Renal cortex interstitium (tissue), 11 donors: ENCODE results near the gene ZNF101. TPM values are rescaled to one million over a fixed set of nuclear protein-coding genes. Genes with fewer than 3 reads are reported as not detected.
"Not testable (repeated sequence)": the region's sequence is repeated elsewhere in the genome, so short reads cannot be mapped to it uniquely, and the experiment has no call there.

Experiments used
- DNase-seq, 11 donors: peaks; one replicate each; pipeline ENCODE4 v3.0.0-alpha.2; 2013; ENCODE audit warnings: low read depth in 9 of 11, low spot score in 4 of 11; ENCODE audit errors: extremely low read depth in 1 of 11
- polyA plus RNA-seq, 3 donors: library from polyadenylated mRNA; unstranded; fragments of 120-200 nt; gene quantifications; one replicate each; pipeline ENCODE4 v1.2.1, GENCODE V29; 2013; ENCODE audit not compliant: insufficient read length in 3 of 3

Gene ZNF101
- polyA plus RNA-seq, 3 donors: 15.3 to 15.8 (median 15.6) TPM

DNA sequence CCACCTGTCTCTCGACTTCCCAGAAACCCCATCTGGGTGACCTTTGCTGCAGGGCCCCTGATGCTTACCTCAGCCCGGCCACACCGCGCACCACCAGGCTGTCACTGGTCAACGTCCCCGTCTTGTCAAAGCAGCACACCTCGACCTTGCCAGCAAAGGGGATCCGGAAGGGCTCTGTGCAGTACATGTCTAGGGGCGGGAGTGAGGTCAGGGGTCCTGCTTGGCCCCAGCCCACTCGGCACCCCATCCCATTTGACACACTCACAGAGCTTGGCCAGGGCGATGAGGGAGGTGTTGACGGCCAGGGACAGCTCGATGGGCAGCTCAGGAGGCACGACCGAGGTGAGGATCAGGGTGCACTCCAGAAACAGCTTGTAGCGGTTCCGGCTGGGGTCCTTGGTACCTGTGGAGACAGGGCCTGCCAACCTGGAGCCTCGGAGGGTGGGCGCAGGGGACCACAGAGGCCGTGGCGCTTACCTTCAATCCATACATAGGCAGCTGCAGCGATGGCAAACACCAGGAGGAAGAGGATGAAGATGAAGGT is 13.5 kb upstream of the ZNF101 start:
- no peak for DNase-seq

DNA sequence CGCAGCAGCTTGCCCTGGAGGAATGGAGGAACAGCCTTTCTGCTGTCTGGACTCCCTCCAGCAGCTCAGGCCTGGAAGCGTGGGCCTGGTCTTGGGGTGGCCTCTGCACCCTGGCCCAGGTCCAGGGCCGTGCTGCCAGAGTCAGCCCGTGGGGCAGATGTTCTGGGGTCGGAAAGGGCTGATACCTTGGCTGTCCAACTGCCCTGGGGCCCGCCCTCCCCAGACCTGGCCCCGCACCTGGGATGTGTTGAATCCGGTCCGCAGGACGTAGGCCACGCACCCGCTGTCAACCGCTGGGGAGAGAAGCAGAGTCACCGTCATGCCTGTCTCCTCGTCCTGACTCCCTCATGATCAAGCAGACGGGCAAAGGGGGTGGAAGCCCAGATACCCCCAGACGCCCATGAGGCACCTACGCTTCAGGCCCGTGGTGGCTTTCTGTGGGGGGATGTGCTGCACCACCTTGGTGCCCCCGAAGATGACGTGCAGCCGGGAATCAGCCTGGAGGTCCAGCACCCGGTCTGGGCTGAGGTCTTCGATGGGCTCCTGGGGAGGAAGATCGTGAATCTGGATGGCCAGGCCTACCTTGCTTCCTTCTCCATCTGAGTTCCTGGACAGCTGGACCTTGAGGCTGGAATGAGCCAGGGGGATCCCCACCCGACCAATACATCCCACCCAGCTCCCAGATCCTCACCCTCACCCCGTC is 12.8 kb upstream of the ZNF101 start:
- no peak for DNase-seq

DNA sequence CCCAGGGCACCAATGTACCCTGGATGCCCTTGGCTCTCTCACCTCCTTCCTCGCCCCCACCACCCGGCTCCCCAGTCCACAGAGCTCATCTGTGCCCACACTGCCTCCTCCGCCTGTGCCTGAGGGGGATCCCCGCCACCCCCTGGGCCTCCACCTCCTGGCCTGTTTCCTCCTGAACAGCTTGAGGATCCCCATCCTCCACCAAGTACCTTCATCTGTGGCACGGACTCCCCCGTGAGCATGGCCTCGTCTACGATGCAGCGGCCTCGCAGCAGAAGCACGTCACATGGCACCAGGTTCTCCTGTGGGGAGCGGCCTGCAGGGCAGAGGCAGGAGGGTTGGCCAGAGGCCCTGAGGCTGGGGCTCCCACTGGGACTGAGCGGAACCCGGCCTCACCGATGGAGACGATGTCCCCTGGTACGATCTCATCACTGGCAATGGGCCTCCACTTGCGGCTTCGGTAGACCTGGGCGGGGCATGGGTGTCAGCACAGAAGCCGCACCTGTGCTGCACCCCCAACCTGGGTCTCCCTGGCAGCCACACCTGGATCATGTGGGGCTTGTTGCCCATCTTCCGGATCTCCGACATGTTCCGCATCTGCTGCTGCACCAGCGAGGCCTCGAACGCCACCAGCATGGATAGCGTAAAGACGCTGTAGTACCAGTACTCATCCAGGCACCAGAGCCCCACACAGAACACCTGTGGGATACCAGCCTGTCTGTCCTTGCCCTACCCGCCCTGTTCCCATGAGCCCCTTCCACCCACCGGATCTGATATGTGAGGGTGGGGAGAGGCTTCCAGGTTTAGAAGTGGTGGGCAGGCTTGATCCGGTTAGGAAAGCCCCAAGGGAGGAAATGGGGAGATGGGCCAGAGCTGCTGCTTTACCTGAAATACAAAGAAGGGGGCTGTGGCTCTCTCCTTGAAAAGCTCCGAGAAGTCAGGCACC is 11.9 kb upstream of the ZNF101 start:
- DNase-seq: no peak

DNA sequence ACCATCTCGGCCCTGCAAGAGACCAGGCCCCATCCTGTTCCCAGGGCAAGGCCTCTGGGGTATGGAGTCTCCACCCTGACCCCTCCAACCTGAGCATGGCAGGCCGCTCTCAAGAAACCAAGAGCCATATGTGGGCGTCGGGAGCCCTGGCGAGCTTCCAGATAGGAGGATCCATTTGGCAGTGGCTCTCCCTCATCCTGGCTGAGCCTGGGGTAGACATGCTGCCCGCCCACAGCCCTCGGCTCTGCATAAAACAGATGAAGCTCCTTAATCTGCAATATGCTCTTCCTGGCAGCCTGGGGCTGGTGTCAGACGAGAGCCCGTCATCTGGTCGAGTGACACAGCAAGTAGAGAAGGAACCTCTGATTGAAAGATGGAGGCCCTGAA is 11.2 kb upstream of the ZNF101 start:
- no peak for DNase-seq

DNA sequence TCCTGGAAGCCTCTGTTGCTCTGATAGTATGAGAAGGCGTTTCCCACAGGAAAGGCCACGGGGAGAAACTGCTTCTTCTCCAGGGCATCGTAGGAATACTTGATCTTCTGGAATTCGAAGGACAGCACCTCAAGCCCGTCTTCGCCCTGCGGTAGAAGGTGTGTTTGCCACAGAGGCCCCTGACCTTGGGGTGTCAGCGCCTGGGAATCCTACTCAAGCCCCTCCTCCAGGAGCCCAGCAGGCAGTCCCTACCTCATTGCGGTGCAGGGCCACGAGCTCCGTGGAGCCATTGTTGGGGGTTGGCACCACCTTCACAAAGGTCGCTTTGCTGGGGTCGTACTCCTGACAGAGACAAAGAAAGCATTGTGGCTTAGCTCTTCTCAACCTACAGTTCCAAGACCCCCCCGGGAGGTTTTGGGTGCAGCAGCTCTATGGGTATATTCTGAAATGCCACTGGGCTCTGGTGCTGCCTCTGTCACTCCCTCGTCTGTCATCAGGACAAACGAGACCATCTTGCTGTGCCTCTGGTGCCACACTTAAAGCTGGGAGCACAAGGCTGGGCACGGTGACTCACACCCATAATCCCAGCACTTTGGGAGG is 8.9 kb upstream of the ZNF101 start:
- DNase-seq: no peak

DNA sequence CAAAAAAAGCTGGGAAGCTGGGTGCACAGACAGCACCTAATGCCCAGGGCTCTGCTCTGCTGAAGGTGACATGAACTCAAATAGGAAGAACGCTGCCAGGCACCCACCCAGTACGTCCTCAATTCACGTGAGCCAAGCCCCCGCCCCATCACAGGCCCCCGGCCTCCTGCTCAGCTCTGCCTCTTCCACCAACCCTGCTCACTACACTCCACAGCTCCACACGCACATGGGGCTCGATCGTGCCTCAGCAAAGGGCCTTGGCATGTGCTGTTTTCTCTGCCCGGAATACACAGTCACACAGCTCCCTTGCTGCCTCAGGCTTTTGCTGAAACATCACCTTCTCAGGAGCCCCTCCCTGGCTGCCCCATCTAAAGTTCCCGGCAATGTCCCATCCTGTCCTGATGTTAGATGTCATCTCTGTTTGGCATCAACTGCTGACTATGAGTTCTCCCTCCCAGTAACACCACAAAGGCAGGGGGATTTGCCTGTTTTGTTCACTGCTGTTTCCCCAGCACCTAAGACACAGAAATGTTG is 7.4 kb upstream of the ZNF101 start:
- DNase-seq: no peak

DNA sequence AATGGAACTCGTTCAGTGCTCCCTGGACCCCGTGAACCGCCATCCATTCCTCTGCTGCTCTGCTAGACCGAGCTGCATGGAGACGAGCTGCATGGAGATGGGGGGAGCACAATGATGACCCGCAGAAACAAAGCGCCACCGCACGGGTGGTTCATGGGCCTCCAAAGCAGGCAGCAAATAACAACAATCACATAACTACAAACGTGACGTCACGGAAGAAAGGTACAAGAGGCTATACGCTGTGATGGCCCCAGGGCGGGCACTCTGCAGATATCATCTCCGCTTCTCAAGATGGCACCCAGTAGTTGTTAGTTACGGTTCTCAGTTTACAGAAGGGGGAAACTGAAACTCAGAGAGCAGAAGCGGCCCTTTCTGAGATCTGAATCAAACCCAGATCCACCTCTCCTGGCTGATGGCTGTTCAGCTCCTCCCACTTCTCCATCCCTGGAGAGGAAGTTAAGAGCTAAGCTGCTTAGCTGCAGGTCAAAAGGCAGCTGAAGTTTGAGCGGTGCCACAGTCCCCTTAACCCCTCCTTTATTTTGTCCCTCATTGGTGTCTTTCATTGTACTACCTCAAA is 6.9 kb upstream of the ZNF101 start:
- no peak for DNase-seq

DNA sequence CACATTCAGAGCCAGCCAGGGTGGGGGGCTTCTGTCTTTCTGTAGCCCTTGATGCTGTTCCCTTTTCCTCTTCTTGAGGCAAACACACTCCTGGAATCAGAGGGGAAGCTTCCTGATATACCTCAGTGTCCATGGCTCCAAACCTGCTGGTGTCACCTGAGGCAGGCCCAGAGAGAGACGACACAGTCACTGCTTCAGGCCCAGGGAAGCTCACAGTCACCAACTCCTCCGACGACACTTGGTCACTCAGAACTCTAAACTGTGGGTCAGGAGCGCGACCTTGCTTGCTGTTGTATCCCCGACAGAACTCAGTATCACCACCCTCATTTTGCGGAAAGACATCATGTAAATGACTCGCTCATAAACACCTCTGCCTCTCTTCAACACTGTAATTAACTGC is 6.3 kb upstream of the ZNF101 start:
- no peak for DNase-seq

DNA sequence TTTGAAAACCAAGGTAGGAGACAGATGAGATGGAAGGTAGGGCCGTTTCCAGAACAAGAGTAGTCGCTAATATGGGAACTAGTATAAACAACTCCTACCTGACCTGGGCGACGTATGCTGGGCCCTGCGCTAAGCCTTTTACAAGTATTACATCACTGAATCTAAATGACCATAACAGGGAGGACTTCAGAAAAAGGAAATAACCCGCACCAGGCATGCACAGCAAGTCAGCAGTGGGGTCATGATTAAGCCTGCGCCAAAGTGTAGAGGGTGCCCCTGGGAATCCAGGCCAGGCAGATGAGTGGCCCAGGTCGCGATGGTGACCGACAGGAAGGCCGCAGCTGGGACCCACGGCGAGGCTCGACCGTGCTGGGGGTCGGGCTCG is 5.8 kb upstream of the ZNF101 start:
- DNase-seq: no peak

DNA sequence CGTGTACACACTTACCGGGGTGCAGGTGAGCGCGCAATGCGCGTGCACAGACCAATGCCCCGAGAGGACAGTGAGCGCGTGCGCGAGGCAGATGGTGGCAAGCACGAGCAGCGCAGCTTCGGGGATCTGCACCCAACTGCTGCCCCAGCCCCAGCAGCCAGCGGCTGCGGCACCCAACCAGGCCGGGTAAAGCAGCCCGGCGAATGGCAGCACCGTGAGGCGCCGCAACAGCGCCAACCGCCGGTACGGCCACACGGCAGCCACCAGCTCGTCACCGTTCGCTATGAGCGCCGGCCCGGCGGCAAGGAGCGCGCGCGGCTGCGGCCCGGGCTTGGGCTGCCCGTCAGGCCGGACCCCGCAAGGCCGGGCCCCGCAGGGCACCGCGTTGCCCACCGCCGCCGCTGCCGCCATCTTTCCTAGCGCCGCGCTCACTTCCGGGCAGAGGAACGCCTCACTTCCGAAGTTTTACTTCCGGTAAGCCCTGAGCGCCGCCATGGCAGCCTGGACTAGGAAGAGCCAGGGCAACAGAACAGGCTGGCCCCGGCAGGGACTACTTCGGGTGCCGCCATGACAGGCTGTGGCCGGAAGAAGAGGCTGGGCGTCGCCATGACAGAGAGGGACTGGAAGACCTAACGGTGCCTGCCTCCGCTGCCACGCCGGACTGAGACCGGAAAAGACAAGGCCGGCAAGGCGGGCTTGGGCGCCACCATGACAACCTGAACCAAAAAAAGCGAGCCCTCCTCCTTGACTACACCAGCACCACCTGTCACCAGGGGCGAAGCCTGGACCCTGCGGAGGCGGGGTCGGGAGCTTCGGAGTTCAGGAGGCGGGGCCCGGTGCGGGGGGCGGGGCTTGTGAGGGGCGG is 5.2 kb upstream of the ZNF101 start, which contains the start of gene ATP13A1:
TSS of gene ATP13A1 (minus strand) at position 421 of the 865 bp plus-strand sequence. CDS start at position 411, 10 bp downstream.
- peak; percentile 86 to 97 (median 91) for DNase-seq

DNA sequence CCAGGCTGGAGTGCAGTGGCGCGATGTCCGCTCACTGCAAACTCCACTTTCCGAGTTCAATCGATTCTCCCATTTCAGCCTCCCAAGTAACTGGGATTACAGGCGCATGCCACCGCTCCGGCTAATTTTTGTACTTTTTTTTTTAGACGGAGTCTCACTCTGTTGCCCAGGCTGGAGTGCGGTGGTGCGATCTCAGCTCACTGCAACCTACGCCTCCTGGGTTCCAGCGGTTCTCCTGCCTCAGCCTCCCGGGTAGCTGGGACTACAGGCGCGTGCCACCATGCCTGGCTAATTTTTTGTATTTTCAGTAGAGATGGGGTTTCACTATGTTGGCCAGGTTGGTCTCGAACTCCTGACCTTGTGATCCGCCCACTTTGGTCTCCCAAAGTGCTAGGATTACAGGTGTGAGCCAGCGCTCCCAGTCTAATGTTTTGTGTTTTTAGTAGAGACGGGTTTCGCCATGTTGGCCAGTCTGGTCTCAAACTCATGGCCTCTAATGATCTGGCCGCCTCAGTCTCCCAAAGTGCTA is 3.2 kb upstream of the ZNF101 start:
- DNase-seq: not testable (repeated sequence)

DNA sequence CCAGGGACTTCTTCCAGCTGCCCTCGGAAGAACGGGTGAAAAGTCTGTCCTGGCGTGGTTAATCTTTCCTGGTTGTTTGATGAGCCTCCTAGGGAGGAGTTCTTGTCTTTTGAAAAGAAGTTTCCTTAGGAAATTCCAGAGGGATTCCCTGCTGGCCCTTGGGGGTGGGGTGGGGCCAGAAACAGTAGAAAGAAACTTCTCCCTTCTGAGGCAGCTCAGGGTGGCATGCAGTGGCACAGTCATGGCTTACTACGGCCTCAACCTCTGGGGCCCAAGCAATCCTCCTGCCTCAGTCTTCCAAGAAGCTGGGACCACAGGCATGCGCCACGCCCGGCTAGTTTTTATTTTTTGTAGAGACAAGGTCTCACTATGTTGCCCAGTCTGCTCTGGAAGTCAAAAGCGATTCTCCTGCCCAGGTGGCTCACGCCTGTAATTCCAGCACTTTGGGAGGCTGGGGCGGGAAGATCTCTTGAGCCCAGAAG is 1.5 kb downstream of the ZNF101 start:
- no peak for DNase-seq

DNA sequence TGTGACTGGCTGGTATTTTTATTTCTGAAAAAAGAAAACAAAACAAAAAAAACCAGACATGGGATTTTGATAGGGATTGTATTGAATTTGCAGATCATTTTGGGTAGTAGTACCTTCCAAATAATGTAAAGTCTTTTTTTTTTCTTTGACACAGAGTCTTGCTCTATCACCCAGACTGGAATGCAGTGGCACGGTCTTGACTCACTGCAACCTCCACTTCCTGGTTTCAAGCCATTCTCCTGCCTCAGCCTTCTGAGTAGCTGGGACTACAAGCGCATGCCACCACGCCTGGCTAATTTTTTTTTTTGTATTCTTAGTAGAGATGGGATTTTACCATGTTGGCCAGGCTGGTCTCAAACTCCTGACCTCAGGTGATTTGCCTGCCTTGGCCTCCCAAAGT is 4.2 kb downstream of the ZNF101 start:
- DNase-seq: no peak

DNA sequence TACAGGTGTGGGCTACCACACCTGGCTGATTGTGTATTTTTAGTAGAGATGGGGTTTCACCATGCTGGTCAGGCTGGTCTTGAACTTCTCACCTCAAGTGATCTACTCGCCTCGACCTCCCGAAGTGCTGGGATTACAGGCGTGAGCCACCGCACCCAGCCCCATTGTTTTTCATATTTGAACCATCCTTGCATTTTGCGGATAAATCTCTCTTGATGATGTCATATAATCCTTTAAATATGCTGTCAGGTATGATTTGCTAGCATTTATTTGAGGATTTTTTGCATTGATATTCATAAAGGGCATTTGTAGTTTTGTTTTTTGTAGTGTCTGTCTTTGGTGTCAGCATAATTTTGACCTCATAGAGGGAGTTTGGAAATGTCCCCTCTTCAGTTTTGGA is 5.7 kb downstream of the ZNF101 start:
- no peak for DNase-seq

DNA sequence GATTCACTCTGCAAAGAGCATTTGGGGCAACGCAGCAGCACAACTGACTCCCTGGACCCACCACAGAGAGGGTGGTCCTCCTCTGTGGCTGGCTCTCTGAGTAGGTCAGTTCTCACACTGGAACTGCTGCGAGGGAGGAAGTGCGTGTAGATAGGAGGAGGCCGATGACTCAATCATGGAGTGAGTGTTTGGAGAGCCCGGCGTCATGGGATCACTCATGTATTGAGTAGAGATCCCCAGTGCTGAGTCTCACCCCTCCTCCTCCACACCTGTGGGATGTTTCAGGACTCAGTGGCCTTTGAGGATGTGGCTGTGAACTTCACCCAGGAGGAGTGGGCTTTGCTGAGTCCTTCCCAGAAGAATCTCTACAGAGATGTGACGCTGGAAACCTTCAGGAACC is 8.9 kb downstream of the ZNF101 start:
- no peak for DNase-seq

DNA sequence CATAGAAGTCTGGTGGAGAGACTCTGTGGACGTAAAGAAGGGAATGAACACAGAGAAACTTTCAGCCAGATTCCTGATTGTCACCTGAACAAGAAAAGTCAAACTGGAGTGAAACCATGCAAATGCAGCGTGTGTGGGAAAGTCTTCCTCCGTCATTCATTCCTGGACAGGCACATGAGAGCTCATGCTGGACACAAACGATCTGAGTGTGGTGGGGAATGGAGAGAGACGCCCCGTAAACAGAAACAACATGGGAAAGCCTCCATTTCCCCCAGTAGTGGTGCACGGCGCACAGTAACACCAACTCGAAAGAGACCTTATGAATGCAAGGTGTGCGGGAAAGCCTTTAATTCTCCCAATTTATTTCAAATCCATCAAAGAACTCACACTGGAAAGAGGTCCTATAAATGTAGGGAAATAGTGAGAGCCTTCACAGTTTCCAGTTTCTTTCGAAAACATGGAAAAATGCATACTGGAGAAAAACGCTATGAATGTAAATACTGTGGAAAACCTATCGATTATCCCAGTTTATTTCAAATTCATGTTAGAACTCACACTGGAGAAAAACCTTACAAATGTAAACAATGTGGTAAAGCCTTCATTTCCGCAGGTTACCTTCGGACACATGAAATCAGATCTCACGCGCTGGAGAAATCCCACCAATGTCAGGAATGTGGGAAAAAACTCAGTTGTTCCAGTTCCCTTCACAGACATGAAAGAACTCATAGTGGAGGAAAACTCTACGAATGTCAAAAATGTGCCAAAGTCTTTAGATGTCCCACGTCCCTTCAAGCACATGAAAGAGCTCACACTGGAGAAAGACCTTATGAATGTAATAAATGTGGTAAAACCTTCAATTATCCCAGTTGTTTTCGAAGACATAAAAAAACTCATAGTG is 10.8 kb downstream of the ZNF101 start:
- DNase-seq: no peak

DNA sequence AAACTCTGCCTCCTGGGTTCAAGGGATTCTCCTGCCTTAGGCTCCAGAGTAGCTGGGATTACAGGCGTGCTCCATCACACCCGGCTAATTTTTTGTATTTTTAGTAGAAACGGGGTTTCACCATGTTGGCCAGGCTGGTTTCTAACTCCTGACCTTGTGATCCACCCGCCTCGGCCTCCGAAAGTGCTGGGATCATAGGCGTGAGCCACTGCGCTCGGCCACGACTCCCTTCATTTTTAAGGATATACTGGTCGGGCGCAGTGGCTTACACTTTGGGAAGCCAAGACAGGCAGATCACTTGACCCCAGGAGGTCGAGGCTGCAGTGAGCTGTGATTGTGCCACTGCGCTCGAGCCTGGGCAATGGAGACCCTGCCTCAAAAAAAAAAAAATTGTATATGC is 17.5 kb downstream of the ZNF101 start:
- DNase-seq: not testable (repeated sequence)
